Esophagus squamous epithelium (tissue), 4 donors: Measurements from ENCODE around the gene FAM120B.

Experiments used
- POLR2A ChIP-seq, 4 donors: fragments of 450-650 bp; IDR thresholded peaks; one replicate each; pipeline ENCODE4 v1.6.1; 2017; ENCODE audit warnings: antibody characterized with exemption in 4 of 4, mild to moderate bottlenecking in 4 of 4, moderate library complexity in 3 of 4
- TF ChIP-seq, protein P1 (sequence below), 6 experiments: fragments of 450-650 bp in 4 of 6; fragments of 200-600 bp in 2 of 6; sonication (generic) in 2 of 6; IDR thresholded peaks; one replicate each; pipeline ENCODE4 v1.5.1; 2016 to 2019; ENCODE audit warnings: antibody characterized with exemption in 6 of 6, mild to moderate bottlenecking in 4 of 6, moderate library complexity in 4 of 6

DNA sequence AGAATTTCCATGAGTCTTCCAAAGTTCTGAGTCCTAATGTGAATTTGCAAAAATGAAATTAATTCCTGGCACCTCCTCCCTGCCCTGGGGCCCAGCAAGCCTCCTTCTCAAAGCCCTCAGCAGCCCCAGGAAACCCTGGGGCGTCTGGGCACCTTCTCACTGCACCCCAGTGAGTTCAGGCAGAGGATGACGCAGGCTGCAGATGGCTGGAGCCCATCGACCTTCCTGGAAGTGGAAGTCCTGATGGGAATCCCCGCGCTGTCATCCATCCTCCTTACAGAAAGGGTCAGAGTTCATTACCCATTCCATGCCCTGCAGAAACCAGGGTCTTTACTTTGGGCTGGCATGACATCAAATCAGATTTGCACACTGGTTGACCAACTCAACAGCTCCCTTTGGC, 47.3 kb upstream of the FAM120B start:
- no peak for TF ChIP-seq POLR2A (IDR thresholded peaks at IDR 0.05)
- TF ChIP-seq, protein P1, sequence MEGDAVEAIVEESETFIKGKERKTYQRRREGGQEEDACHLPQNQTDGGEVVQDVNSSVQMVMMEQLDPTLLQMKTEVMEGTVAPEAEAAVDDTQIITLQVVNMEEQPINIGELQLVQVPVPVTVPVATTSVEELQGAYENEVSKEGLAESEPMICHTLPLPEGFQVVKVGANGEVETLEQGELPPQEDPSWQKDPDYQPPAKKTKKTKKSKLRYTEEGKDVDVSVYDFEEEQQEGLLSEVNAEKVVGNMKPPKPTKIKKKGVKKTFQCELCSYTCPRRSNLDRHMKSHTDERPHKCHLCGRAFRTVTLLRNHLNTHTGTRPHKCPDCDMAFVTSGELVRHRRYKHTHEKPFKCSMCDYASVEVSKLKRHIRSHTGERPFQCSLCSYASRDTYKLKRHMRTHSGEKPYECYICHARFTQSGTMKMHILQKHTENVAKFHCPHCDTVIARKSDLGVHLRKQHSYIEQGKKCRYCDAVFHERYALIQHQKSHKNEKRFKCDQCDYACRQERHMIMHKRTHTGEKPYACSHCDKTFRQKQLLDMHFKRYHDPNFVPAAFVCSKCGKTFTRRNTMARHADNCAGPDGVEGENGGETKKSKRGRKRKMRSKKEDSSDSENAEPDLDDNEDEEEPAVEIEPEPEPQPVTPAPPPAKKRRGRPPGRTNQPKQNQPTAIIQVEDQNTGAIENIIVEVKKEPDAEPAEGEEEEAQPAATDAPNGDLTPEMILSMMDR (IDR thresholded peaks at IDR 0.05), result no peak
